Activated T-cell treated with anti-CD3 and anti-CD28 coated beads for 24 hours (primary cell): ENCODE results near the gene TNRC18.
"Not testable (repeated sequence)": the region's sequence is repeated elsewhere in the genome, so short reads cannot be mapped to it uniquely, and the experiment has no call there.

ENCODE experiments used
- DNase-seq: peaks from one replicate; pipeline ENCODE4 v3.0.0-alpha.2; 2020; ENCODE audit warnings: low read depth

TNRC18 gene

GRCh38 chr7:5349437-5350173 lies 74.0 kb downstream of the TNRC18 start:
- no peak for DNase-seq

GRCh38 chr7:5349005-5349380 lies 74.6 kb downstream of the TNRC18 start:
- DNase-seq, result no peak

- DNase-seq, result no peak
Observed at GRCh38 chr7:5348134-5349004, 75.3 kb downstream of the TNRC18 start.

- no peak for DNase-seq
Observed at GRCh38 chr7:5345671-5346070, 78.0 kb downstream of the TNRC18 start.

GRCh38 chr7:5345171-5345570 lies 78.5 kb downstream of the TNRC18 start:
- no peak for DNase-seq

GRCh38 chr7:5344342-5344741 lies 79.3 kb downstream of the TNRC18 start:
- no peak for DNase-seq

- no peak for DNase-seq
Observed at GRCh38 chr7:5343884-5344283, 79.8 kb downstream of the TNRC18 start.

- no peak for DNase-seq
Observed at GRCh38 chr7:5342631-5343030, 81.0 kb downstream of the TNRC18 start.

- DNase-seq, result no peak
Observed at GRCh38 chr7:5339955-5340354, 83.7 kb downstream of the TNRC18 start.

- DNase-seq, result no peak
Observed at GRCh38 chr7:5337047-5337446, 86.6 kb downstream of the TNRC18 start.

GRCh38 chr7:5334671-5335070 lies 89.0 kb downstream of the TNRC18 start:
- DNase-seq, result no peak

GRCh38 chr7:5333121-5334045 lies 90.3 kb downstream of the TNRC18 start:
- DNase-seq, result no peak

- DNase-seq, result no peak
Observed at GRCh38 chr7:5332579-5332978, 91.1 kb downstream of the TNRC18 start.

- no peak for DNase-seq
Observed at GRCh38 chr7:5330288-5330687, 93.3 kb downstream of the TNRC18 start.

GRCh38 chr7:5324961-5325360 lies 98.7 kb downstream of the TNRC18 start:
- DNase-seq, result no peak

GRCh38 chr7:5323800-5324781 lies 99.5 kb downstream of the TNRC18 start:
- not testable (repeated sequence) for DNase-seq

GRCh38 chr7:5322621-5323410 lies 100.8 kb downstream of the TNRC18 start:
- DNase-seq, result no peak

- DNase-seq, result no peak
Observed at GRCh38 chr7:5320802-5321396, 102.7 kb downstream of the TNRC18 start.

- no peak for DNase-seq
Observed at GRCh38 chr7:5320391-5320790, 103.2 kb downstream of the TNRC18 start.

- not testable (repeated sequence) for DNase-seq
Observed at GRCh38 chr7:5318613-5319012, 105.0 kb downstream of the TNRC18 start.
